IMR-90 (cell line): ENCODE data around the gene PIAS1. TPM values are rescaled to one million over a fixed set of nuclear protein-coding genes. Genes with fewer than 3 reads are reported as not detected.
A peak's percentile ranks its signal among the peaks of the same experiment; 100 is the strongest.

ENCODE experiments used
- ATAC-seq: fragments of 200-7000 bp; cut with Tn5 transposase; 2 replicates; pipeline ENCODE4 v1.9.1; 2020; ENCODE audit warnings: low read depth, mild to moderate bottlenecking, moderate library complexity
- BruUV-seq: library from RNA; stranded (reverse); fragments of 400-500 nt; replicated peaks from 2 replicates; lab custom pipeline; 2021; lab: Mats Ljungman, UMichigan
- CTCF ChIA-PET: fragments of 300-600 bp; formaldehyde crosslinking; extraction: SDS; loops from one replicate; lab custom pipeline; 2021; ENCODE audit warnings: antibody characterized with exemption; lab: Yijun Ruan, JAX
- POLR2A ChIA-PET: fragments of 300-600 bp; sonication (Branson Sonifier 250); formaldehyde crosslinking; loops from one replicate; lab custom pipeline; 2022; ENCODE audit warnings: antibody characterized with exemption; ENCODE audit not compliant: unreplicated experiment; lab: Charles Lee
- DNase-seq: peaks from one replicate; pipeline ENCODE4 v3.0.0; 2013
- H2AFZ ChIP-seq: replicated peaks from 2 replicates; pipeline ENCODE3; 2013; ENCODE audit warnings: low read length, mild to moderate bottlenecking; ENCODE audit not compliant: poor library complexity
- H2AK5ac ChIP-seq: 2 replicates; pipeline ENCODE4 v1.6.1; 2013; ENCODE audit warnings: low read depth, low read length, inconsistent platforms
- H2AK9ac ChIP-seq: replicated peaks from 2 replicates; pipeline ENCODE3; 2013; ENCODE audit warnings: mild to moderate bottlenecking, low read depth, low read length, moderate library complexity; ENCODE audit not compliant: poor library complexity
- H2BK120ac ChIP-seq: 2 replicates; pipeline ENCODE4 v1.6.1; 2013; ENCODE audit warnings: low read depth, low read length, inconsistent platforms
- H2BK15ac ChIP-seq: 3 replicates; pipeline ENCODE4 v1.6.1; 2013; ENCODE audit warnings: low read depth, low read length, inconsistent platforms
- H2BK20ac ChIP-seq: 2 replicates; pipeline ENCODE4 v1.6.1; 2013; ENCODE audit warnings: low read depth, mild to moderate bottlenecking, inconsistent platforms, low read length, moderate library complexity
- H2BK5ac ChIP-seq: 2 replicates; pipeline ENCODE4 v1.6.1; 2013; ENCODE audit warnings: mild to moderate bottlenecking, low read depth, low read length, inconsistent platforms; ENCODE audit not compliant: poor library complexity, severe bottlenecking
- H3K14ac ChIP-seq: replicated peaks from 2 replicates; pipeline ENCODE4 v1.6.1; 2013; ENCODE audit warnings: low read depth, low read length, inconsistent platforms
- H3K18ac ChIP-seq: 2 replicates; pipeline ENCODE4 v1.6.1; 2013; ENCODE audit warnings: low read depth, low read length, control low read depth
- H3K23ac ChIP-seq: 2 replicates; pipeline ENCODE4 v1.6.1; 2013; ENCODE audit warnings: low read depth, low read length, inconsistent platforms
- H3K27ac ChIP-seq: 2 replicates; pipeline ENCODE4 v1.5.1; 2013; ENCODE audit warnings: mild to moderate bottlenecking, control low read depth, low read length; ENCODE audit not compliant: insufficient read depth
- H3K27me3 ChIP-seq: 2 replicates; pipeline ENCODE4 v1.6.1; 2013; ENCODE audit warnings: low read length; ENCODE audit not compliant: control insufficient read depth, insufficient read depth
- H3K36me3 ChIP-seq: 2 replicates; pipeline ENCODE4 v1.6.1; 2013; ENCODE audit warnings: low read length, mixed read lengths; ENCODE audit not compliant: control insufficient read depth, insufficient read depth
- H3K4ac ChIP-seq: 2 replicates; pipeline ENCODE4 v1.6.1; 2013; ENCODE audit warnings: low read depth, low read length, inconsistent platforms
- H3K4me1 ChIP-seq: 2 replicates; pipeline ENCODE4 v1.6.1; 2013; ENCODE audit warnings: low read length, mixed read lengths; ENCODE audit not compliant: control insufficient read depth, insufficient read depth
- H3K4me2 ChIP-seq: 2 replicates; pipeline ENCODE4 v1.6.1; 2013; ENCODE audit warnings: low read depth, mild to moderate bottlenecking, control low read depth, low read length, moderate library complexity
- H3K4me3 ChIP-seq: 2 replicates; pipeline ENCODE4 v1.5.1; 2013; ENCODE audit warnings: low read depth, mild to moderate bottlenecking, control low read depth, low read length, moderate library complexity; ENCODE audit not compliant: insufficient read depth
- H3K56ac ChIP-seq: 2 replicates; pipeline ENCODE4 v1.6.1; 2013; ENCODE audit warnings: low read length, inconsistent platforms; ENCODE audit not compliant: insufficient read depth; ENCODE audit errors: extremely low read depth
- H3K79me1 ChIP-seq, 2 experiments: 2 replicates each; pipeline ENCODE4 v1.6.1; 2013; ENCODE audit warnings: low read length in 2 of 2, inconsistent platforms in 1 of 2, low read depth in 1 of 2
- H3K9ac ChIP-seq: 2 replicates; pipeline ENCODE4 v1.6.1; 2013; ENCODE audit warnings: low read depth, low read length, control low read depth
- H3K9me1 ChIP-seq: 2 replicates; pipeline ENCODE4 v1.6.1; 2013; ENCODE audit warnings: low read length, inconsistent platforms; ENCODE audit not compliant: insufficient read depth
- H3K9me3 ChIP-seq: 2 replicates; pipeline ENCODE4 v1.6.1; 2013; ENCODE audit warnings: low read length; ENCODE audit not compliant: control insufficient read depth, insufficient read depth
- H4K20me1 ChIP-seq: 2 replicates; pipeline ENCODE4 v1.6.1; 2013; ENCODE audit warnings: low read length, inconsistent platforms; ENCODE audit not compliant: insufficient read depth
- H4K5ac ChIP-seq: 2 replicates; pipeline ENCODE4 v1.6.1; 2013; ENCODE audit warnings: mild to moderate bottlenecking, low read depth, low read length, control low read depth
- H4K8ac ChIP-seq, 2 experiments: 2 replicates each; pipeline ENCODE4 v1.6.1; 2013; ENCODE audit warnings: low read depth in 2 of 2, low read length in 2 of 2, control low read depth in 1 of 2, inconsistent platforms in 1 of 2
- H4K91ac ChIP-seq: 2 replicates; pipeline ENCODE4 v1.6.1; 2013; ENCODE audit warnings: low read depth, low read length, inconsistent platforms; ENCODE audit not compliant: insufficient read depth
- BHLHE40 ChIP-seq: fragments of 150-350 bp; IDR thresholded peaks from 2 replicates; pipeline ENCODE4 v1.6.1; 2016; ENCODE audit warnings: mild to moderate bottlenecking, low read depth, low read length
- CEBPB ChIP-seq: IDR thresholded peaks from 2 replicates; pipeline ENCODE4 v1.6.1; 2012; ENCODE audit warnings: low read depth, low read length, improper control_type of control experiment
- CHD1 ChIP-seq: IDR thresholded peaks from 2 replicates; pipeline ENCODE4 v1.6.1; 2012; ENCODE audit warnings: low read depth, low read length, improper control_type of control experiment
- FOS ChIP-seq: fragments of 150-350 bp; IDR thresholded peaks from 2 replicates; pipeline ENCODE4 v1.6.1; 2016; ENCODE audit warnings: low read depth, low read length
- MAFK ChIP-seq: IDR thresholded peaks from 2 replicates; pipeline ENCODE4 v1.6.1; 2012; ENCODE audit warnings: low read depth, low read length, improper control_type of control experiment
- MAZ ChIP-seq: IDR thresholded peaks from 2 replicates; pipeline ENCODE4 v1.6.1; 2012; ENCODE audit warnings: low read depth, mild to moderate bottlenecking, low read length, improper control_type of control experiment, moderate library complexity, borderline replicate concordance
- MXI1 ChIP-seq: IDR thresholded peaks from 2 replicates; pipeline ENCODE4 v1.6.1; 2012; ENCODE audit warnings: low read depth, mild to moderate bottlenecking, low read length, moderate library complexity, borderline replicate concordance
- NFE2L2 ChIP-seq: fragments of 150-350 bp; IDR thresholded peaks from 2 replicates; pipeline ENCODE4 v1.6.1; 2016; ENCODE audit warnings: low read depth, mild to moderate bottlenecking, low read length
- POLR2A ChIP-seq: IDR thresholded peaks from 2 replicates; pipeline ENCODE4 v1.6.1; 2012; ENCODE audit warnings: mild to moderate bottlenecking, low read depth, low read length
- RAD21 ChIP-seq: IDR thresholded peaks from 2 replicates; pipeline ENCODE4 v1.6.1; 2012; ENCODE audit warnings: low read length, improper control_type of control experiment
- RCOR1 ChIP-seq: IDR thresholded peaks from 2 replicates; pipeline ENCODE4 v1.6.1; 2012; ENCODE audit warnings: mild to moderate bottlenecking, low read length, improper control_type of control experiment; ENCODE audit not compliant: insufficient replicate concordance
- RFX5 ChIP-seq: IDR thresholded peaks from 2 replicates; pipeline ENCODE4 v1.8.0; 2012; ENCODE audit warnings: low read depth, mild to moderate bottlenecking, low read length, moderate library complexity
- SMC3 ChIP-seq: fragments of 150-350 bp; IDR thresholded peaks from 2 replicates; pipeline ENCODE4 v1.6.1; 2016; ENCODE audit warnings: low read depth, mild to moderate bottlenecking, antibody characterized with exemption, low read length, moderate library complexity
- WGBS, 2 experiments: methylation state at CpG; one replicate each; pipeline versions ENCODE4 v1.1.5 to v1.1.7; 2013; ENCODE audit warnings: missing lambda C conversion rate in 2 of 2; ENCODE audit not compliant: insufficient read length in 1 of 2; ENCODE audit errors: extremely low coverage in 2 of 2; 5-methylcytosine and 5-hydroxymethylcytosine counted together
- dilution Hi-C: fragments of 300-500 bp; cut with HindIII; formaldehyde crosslinking; loops from one replicate; pipeline ENCODE4 v1.14.3; 2018; ENCODE audit warnings: low sequenced_read_pairs; ENCODE audit not compliant: unreplicated experiment
- in situ Hi-C: fragments of 300-500 bp; cut with MboI; formaldehyde crosslinking; loops from 3 replicates; pipeline ENCODE4 v1.14.3; 2019; ENCODE audit warnings: low sequenced_read_pairs, inconsistent platforms, mixed read lengths
- intact Hi-C: fragments of 100-400 bp; cut with micrococcal nuclease; formaldehyde crosslinking; loops from 2 replicates; pipeline ENCODE4 v1.10.0; 2022
- polyA plus RNA-seq, 3 experiments: library from polyadenylated mRNA; depleted of rRNA; stranded (reverse); fragments of >200 nt; gene quantifications; 2 replicates each; pipeline ENCODE4 v1.2.3, GENCODE V29; 2012; ENCODE audit warnings: low replicate concordance in 1 of 3
- total RNA-seq: library from RNA; depleted of rRNA; stranded (reverse); fragments of >200 nt; gene quantifications from 2 replicates; pipeline ENCODE4 v1.2.3, GENCODE V29; 2012
- TF ChIP-seq, protein P1 (sequence below): fragments of 150-350 bp; IDR thresholded peaks from 2 replicates; pipeline ENCODE4 v1.6.1; 2017; ENCODE audit warnings: mild to moderate bottlenecking, antibody characterized with exemption, low read length, low read depth
- TF ChIP-seq, protein P2 (sequence below): fragments of 150-350 bp; IDR thresholded peaks from 2 replicates; pipeline ENCODE4 v1.6.1; 2016; ENCODE audit warnings: low read depth, mild to moderate bottlenecking, low read length, moderate library complexity, borderline replicate concordance
- TF ChIP-seq, protein P3 (sequence below): conservative IDR thresholded peaks from 2 replicates; pipeline ENCODE4 v1.5.1; 2012; ENCODE audit warnings: mild to moderate bottlenecking, low read depth, low read length, improper control_type of control experiment

Gene PIAS1
- total and polyA plus RNA-seq, 2 of the 4 experiments (the other 2 are of a cell fraction) = 20.0 to 63.6 TPM

DNA sequence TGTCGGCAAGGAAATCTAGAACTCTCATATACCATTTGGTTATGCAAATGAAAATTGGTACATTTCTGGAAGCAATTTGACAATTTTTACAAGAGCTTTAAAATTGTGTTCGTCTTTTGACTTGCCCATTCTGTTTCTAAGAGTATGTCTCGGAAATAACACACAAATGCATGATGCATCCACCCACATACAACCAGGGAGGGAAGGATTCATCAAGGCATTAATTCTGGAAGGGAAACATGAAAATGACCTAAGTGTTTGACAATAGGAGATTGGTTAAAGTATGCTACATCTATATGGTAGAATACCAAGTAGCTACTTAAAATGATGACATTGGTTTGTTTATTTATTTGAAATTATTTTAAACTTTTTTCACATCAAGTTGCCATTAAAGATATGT, 58.6 kb downstream of the PIAS1 start:
- ChIA-PET CTCF (no interaction called here), POLR2A (no interaction called here)
- Histone ChIP-seq H3K4ac (no peak overlapping the region), H3K9ac (no peak overlapping the region), H2AFZ (no peak overlapping the region), H3K4me3 (no peak overlapping the region), H3K4me2 (peak overlapping the region; percentile 29; the same call in 1 of the 2 replicates), H3K56ac (no peak overlapping the region), H4K5ac (no peak overlapping the region), H2BK5ac (no peak overlapping the region), H4K8ac (no peak overlapping the region), H4K20me1 (peaks cover 17% of the 10 kb centered on the region; the same call in 1 of the 2 replicates), H3K18ac (no peak overlapping the region), H3K9me3 (no peaks in the 10 kb centered on the region), H3K14ac (no peak overlapping the region; the same call in 1 of the 2 replicates), H3K23ac (no peak overlapping the region), H3K36me3 (no peaks in the 10 kb centered on the region), H3K79me1 (peaks cover 29 to 51% of the 10 kb centered on the region in 2 experiments), H2BK15ac (no peak overlapping the region), H3K27me3 (no peaks in the 10 kb centered on the region), H2AK5ac (no peak overlapping the region), H2AK9ac (no peak overlapping the region), H4K91ac (no peak overlapping the region), H3K9me1 (no peaks in the 10 kb centered on the region), H2BK20ac (no peak overlapping the region), H3K4me1 (no peaks in the 10 kb centered on the region), H3K27ac (no peak overlapping the region), H2BK120ac (no peak overlapping the region)
- ATAC-seq (no peak; the same call in 1 of the 2 replicates), DNase-seq (peak; percentile 50)
- dilution Hi-C loops (no loop called here), in situ Hi-C loops (no loop called here), intact Hi-C loops (no loop called here)
- no TSS peak for BruUV-seq
- no peak for TF ChIP-seq CHD1
- TF ChIP-seq, protein P1, sequence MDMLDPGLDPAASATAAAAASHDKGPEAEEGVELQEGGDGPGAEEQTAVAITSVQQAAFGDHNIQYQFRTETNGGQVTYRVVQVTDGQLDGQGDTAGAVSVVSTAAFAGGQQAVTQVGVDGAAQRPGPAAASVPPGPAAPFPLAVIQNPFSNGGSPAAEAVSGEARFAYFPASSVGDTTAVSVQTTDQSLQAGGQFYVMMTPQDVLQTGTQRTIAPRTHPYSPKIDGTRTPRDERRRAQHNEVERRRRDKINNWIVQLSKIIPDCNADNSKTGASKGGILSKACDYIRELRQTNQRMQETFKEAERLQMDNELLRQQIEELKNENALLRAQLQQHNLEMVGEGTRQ = no peak
- TF ChIP-seq, protein P2, sequence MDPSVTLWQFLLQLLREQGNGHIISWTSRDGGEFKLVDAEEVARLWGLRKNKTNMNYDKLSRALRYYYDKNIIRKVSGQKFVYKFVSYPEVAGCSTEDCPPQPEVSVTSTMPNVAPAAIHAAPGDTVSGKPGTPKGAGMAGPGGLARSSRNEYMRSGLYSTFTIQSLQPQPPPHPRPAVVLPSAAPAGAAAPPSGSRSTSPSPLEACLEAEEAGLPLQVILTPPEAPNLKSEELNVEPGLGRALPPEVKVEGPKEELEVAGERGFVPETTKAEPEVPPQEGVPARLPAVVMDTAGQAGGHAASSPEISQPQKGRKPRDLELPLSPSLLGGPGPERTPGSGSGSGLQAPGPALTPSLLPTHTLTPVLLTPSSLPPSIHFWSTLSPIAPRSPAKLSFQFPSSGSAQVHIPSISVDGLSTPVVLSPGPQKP = no peak
- TF ChIP-seq MAZ = no peak
- TF ChIP-seq BHLHE40 = no peak
- TF ChIP-seq RFX5 = no peak
- TF ChIP-seq FOS = no peak
- no peak for TF ChIP-seq RAD21
- TF ChIP-seq MAFK = no peak
- no peak for TF ChIP-seq POLR2A
- no peak for TF ChIP-seq CEBPB
- TF ChIP-seq RCOR1 = no peak
- no peak for TF ChIP-seq MXI1
- no peak for TF ChIP-seq NFE2L2
- TF ChIP-seq, protein P3, sequence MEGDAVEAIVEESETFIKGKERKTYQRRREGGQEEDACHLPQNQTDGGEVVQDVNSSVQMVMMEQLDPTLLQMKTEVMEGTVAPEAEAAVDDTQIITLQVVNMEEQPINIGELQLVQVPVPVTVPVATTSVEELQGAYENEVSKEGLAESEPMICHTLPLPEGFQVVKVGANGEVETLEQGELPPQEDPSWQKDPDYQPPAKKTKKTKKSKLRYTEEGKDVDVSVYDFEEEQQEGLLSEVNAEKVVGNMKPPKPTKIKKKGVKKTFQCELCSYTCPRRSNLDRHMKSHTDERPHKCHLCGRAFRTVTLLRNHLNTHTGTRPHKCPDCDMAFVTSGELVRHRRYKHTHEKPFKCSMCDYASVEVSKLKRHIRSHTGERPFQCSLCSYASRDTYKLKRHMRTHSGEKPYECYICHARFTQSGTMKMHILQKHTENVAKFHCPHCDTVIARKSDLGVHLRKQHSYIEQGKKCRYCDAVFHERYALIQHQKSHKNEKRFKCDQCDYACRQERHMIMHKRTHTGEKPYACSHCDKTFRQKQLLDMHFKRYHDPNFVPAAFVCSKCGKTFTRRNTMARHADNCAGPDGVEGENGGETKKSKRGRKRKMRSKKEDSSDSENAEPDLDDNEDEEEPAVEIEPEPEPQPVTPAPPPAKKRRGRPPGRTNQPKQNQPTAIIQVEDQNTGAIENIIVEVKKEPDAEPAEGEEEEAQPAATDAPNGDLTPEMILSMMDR = no peak
- TF ChIP-seq SMC3 = no peak
- no CpG with 5 or more reads among the region's 3 CpGs for WGBS, 2 experiments
